Spleen (tissue), 7 donors: Measurements from ENCODE around the gene DCAF5.

ENCODE experiments used
- POLR2AphosphoS5 ChIP-seq, 3 donors: sonication (generic); formaldehyde crosslinking; IDR thresholded peaks; one replicate each; pipeline ENCODE4 v1.5.1; 2017; ENCODE audit warnings: antibody characterized with exemption in 3 of 3
- TF ChIP-seq, protein P1 (sequence below), 11 experiments: fragments of 200-600 bp in 7 of 11; fragments of 450-650 bp in 4 of 11; sonication (generic) in 4 of 11; IDR thresholded peaks in 8 of 11; conservative IDR thresholded peaks in 3 of 11; 1 replicate in 7 of 11; 2 replicates in 4 of 11; pipeline versions ENCODE4 v1.4.0 to v1.8.0; 2016 to 2021; ENCODE audit warnings: antibody characterized with exemption in 11 of 11, inconsistent platforms in 4 of 11, mild to moderate bottlenecking in 1 of 11
- donor health status: DM: no; HTN: no; CAD: no; lungs with moderate emphysema.
- donor health status: DM: no; HTN: no; CAD: no.
- donor health status: DM: no; HTN: no; CAD: no.

DNA sequence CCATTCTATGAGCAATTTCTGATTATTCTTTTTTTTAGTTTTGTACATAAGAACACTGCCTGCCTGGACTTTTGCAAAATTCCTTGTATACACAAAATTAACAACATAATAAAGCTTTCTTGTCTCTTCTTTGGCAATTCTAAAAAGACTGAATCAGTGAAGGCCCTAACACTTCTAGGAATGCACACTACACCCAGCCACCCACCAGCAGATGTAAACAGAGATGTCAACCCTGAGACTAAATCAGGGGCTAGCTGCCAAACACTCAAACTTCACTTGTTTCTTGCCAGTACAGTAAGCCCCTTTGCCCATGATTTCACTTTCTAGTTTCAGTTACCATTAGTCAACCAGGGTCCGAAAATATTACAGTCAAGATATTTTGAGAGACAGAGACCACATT lies 15.5 kb downstream of the DCAF5 start:
- TF ChIP-seq, protein P1, sequence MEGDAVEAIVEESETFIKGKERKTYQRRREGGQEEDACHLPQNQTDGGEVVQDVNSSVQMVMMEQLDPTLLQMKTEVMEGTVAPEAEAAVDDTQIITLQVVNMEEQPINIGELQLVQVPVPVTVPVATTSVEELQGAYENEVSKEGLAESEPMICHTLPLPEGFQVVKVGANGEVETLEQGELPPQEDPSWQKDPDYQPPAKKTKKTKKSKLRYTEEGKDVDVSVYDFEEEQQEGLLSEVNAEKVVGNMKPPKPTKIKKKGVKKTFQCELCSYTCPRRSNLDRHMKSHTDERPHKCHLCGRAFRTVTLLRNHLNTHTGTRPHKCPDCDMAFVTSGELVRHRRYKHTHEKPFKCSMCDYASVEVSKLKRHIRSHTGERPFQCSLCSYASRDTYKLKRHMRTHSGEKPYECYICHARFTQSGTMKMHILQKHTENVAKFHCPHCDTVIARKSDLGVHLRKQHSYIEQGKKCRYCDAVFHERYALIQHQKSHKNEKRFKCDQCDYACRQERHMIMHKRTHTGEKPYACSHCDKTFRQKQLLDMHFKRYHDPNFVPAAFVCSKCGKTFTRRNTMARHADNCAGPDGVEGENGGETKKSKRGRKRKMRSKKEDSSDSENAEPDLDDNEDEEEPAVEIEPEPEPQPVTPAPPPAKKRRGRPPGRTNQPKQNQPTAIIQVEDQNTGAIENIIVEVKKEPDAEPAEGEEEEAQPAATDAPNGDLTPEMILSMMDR (IDR thresholded peaks at IDR 0.05 in 8 of 11, conservative IDR thresholded peaks at IDR 0.05 in 3 of 11), result no peak
- no peak for TF ChIP-seq POLR2AphosphoS5 (IDR thresholded peaks at IDR 0.05)
